Measurements from ENCODE around the gene PTGIR.

DNA sequence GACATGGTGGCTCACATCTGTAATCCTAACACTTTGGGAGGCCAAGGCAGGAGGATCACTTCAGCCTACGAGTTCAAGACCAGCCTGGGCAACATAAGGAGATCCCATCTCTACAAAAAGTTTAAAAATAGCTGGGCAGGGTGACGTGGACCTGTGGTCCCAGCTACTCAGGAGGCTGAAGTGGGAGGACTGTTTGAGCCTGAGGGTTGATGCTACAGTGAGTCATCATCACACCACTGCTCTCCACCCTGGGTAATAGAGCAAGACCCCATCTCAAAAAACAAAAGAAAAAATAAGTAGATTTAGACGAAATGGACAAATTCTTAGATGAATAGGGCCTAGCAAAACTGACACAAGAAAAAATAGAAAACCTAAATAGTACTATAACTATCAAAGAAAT is 21.5 kb upstream of the PTGIR start:
- TF ChIP-seq, protein P1, sequence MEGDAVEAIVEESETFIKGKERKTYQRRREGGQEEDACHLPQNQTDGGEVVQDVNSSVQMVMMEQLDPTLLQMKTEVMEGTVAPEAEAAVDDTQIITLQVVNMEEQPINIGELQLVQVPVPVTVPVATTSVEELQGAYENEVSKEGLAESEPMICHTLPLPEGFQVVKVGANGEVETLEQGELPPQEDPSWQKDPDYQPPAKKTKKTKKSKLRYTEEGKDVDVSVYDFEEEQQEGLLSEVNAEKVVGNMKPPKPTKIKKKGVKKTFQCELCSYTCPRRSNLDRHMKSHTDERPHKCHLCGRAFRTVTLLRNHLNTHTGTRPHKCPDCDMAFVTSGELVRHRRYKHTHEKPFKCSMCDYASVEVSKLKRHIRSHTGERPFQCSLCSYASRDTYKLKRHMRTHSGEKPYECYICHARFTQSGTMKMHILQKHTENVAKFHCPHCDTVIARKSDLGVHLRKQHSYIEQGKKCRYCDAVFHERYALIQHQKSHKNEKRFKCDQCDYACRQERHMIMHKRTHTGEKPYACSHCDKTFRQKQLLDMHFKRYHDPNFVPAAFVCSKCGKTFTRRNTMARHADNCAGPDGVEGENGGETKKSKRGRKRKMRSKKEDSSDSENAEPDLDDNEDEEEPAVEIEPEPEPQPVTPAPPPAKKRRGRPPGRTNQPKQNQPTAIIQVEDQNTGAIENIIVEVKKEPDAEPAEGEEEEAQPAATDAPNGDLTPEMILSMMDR (IDR thresholded peaks at IDR 0.05), result no peak
- TF ChIP-seq EHMT2 (IDR thresholded peaks at IDR 0.05; ENCODE audit: low read depth) (no peak), SMC3 (IDR thresholded peaks at IDR 0.05) (no peak)

Measured in A549 (cell line).